SH-SY5Y (cell line): ENCODE measurements around the gene GRAMD2A.

ENCODE experiments used
- GATA2 ChIP-seq: IDR thresholded peaks from 2 replicates; pipeline ENCODE4 v1.6.1; 2011; ENCODE audit warnings: mild to moderate bottlenecking, low read depth, low read length
- GATA3 ChIP-seq: IDR thresholded peaks from 2 replicates; pipeline ENCODE4 v1.6.1; 2011; ENCODE audit warnings: low read depth, mild to moderate bottlenecking, low read length, moderate library complexity

DNA sequence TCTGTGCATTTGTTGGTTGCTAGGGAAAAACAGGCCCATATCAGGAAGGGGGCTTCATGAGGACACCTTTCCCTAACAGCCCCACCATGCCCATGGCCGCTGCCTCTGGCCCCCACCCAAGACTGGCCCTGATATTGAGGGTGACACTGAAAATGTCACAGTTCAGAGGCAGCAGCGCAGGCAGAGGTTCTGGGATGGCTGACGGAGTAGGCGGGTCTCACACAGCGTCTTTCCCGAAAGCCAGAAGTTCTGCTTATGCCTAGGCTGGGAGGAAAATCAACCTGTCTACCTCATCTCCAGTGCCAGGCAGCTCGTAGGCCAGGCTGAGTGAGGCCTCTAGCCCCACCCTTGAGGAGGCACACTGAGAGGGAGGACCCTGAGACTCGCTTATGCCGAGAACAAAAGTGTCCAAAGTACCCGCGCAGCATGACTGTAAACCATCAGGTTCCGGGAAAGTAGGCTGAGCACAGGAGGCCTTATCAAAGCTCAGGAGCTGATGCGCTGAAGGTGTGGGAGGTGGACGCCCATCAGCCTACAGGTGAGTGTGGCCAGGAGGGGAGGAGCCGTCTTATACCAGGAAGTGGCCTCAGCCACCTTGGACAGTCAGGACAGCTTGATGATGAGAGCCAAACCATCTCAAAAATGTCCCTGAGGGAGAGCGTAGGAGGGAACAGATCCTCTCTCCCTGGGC, 27.5 kb downstream of the GRAMD2A start:
- no peak for TF ChIP-seq GATA2
- no peak for TF ChIP-seq GATA3
